Astrocyte (in vitro differentiated cells and primary cell): ENCODE data around the gene NISCH. TPM values are rescaled to one million over a fixed set of nuclear protein-coding genes. Genes with fewer than 3 reads are reported as not detected.

Experiments used
- DNase-seq: peaks from one replicate; pipeline ENCODE4 v3.0.0-alpha.2; 2010; ENCODE audit warnings: low read depth
- FAIRE-seq: peaks from 2 replicates; lab custom pipeline; 2011; peaks lifted over from hg19 to GRCh38; lab: Jason Lieb, UNC
- H2AFZ ChIP-seq: 2 replicates; pipeline ENCODE4 v1.6.0; 2012; ENCODE audit warnings: low read depth, low read length, inconsistent platforms
- H3K27ac ChIP-seq: 2 replicates; pipeline ENCODE4 v1.5.1; 2011; ENCODE audit warnings: low read depth, low read length, inconsistent platforms
- H3K27me3 ChIP-seq: 2 replicates; pipeline ENCODE4 v1.6.0; 2011; ENCODE audit warnings: low read length, inconsistent platforms; ENCODE audit not compliant: insufficient read depth
- H3K36me3 ChIP-seq: 2 replicates; pipeline ENCODE4 v1.5.1; 2011; ENCODE audit warnings: low read length, inconsistent platforms; ENCODE audit not compliant: insufficient read depth
- H3K4me1 ChIP-seq: 2 replicates; pipeline ENCODE4 v1.5.1; 2011; ENCODE audit warnings: low read length, inconsistent platforms; ENCODE audit not compliant: insufficient read depth
- H3K4me2 ChIP-seq: 2 replicates; pipeline ENCODE4 v1.6.0; 2012; ENCODE audit warnings: low read length, inconsistent platforms
- H3K4me3 ChIP-seq: 2 replicates; pipeline ENCODE4 v1.5.1; 2011; ENCODE audit warnings: low read depth, mild to moderate bottlenecking, low read length, inconsistent platforms; ENCODE audit not compliant: insufficient read depth
- H3K79me2 ChIP-seq: 2 replicates; pipeline ENCODE4 v1.6.0; 2012; ENCODE audit warnings: mild to moderate bottlenecking, low read length, inconsistent platforms; ENCODE audit not compliant: insufficient read depth
- H3K9ac ChIP-seq: 2 replicates; pipeline ENCODE4 v1.6.0; 2012; ENCODE audit warnings: mild to moderate bottlenecking, low read length, inconsistent platforms
- H3K9me3 ChIP-seq: 2 replicates; pipeline ENCODE4 v1.5.1; 2012; ENCODE audit warnings: low read depth, mild to moderate bottlenecking, low read length, inconsistent platforms; ENCODE audit not compliant: insufficient read depth
- H4K20me1 ChIP-seq: 2 replicates; pipeline ENCODE4 v1.6.0; 2012; ENCODE audit warnings: low read length, inconsistent platforms; ENCODE audit not compliant: insufficient read depth
- H3K27ac Mint-ChIP-seq: one replicate; pipeline ENCODE4 v1.8.0; 2021; ENCODE audit warnings: mild to moderate bottlenecking, mixed read lengths; ENCODE audit not compliant: unreplicated experiment
- H3K27me3 Mint-ChIP-seq: one replicate; pipeline ENCODE4 v1.8.0; 2021; ENCODE audit warnings: low read depth, mixed read lengths; ENCODE audit not compliant: unreplicated experiment
- H3K36me3 Mint-ChIP-seq: one replicate; pipeline ENCODE4 v1.8.0; 2021; ENCODE audit warnings: low read depth, mixed read lengths; ENCODE audit not compliant: unreplicated experiment
- H3K4me1 Mint-ChIP-seq: one replicate; pipeline ENCODE4 v1.8.0; 2021; ENCODE audit warnings: low read depth, mixed read lengths; ENCODE audit not compliant: unreplicated experiment
- H3K4me3 Mint-ChIP-seq: one replicate; pipeline ENCODE4 v1.8.0; 2021; ENCODE audit warnings: mild to moderate bottlenecking, moderate library complexity, mixed read lengths; ENCODE audit not compliant: unreplicated experiment
- H3K9me3 Mint-ChIP-seq: one replicate; pipeline ENCODE4 v1.8.0; 2021; ENCODE audit warnings: mild to moderate bottlenecking, mixed read lengths; ENCODE audit not compliant: unreplicated experiment
- EZH2 ChIP-seq: IDR thresholded peaks from 2 replicates; pipeline ENCODE4 v1.6.1; 2012; ENCODE audit warnings: mild to moderate bottlenecking, low read length, inconsistent platforms; ENCODE audit not compliant: insufficient read depth
- total RNA-seq: library from RNA; stranded (reverse); gene quantifications from 2 replicates; pipeline ENCODE4 v1.2.1, GENCODE V29; 2021
- TF ChIP-seq, protein P1 (sequence below): IDR thresholded peaks from 2 replicates; pipeline ENCODE4 v1.5.1; 2011; ENCODE audit warnings: low read depth, mild to moderate bottlenecking, inconsistent platforms, low read length, moderate library complexity; ENCODE audit not compliant: insufficient read depth

Gene NISCH
- total RNA-seq, 1 donor from 2014 or later, result 118 TPM

DNA sequence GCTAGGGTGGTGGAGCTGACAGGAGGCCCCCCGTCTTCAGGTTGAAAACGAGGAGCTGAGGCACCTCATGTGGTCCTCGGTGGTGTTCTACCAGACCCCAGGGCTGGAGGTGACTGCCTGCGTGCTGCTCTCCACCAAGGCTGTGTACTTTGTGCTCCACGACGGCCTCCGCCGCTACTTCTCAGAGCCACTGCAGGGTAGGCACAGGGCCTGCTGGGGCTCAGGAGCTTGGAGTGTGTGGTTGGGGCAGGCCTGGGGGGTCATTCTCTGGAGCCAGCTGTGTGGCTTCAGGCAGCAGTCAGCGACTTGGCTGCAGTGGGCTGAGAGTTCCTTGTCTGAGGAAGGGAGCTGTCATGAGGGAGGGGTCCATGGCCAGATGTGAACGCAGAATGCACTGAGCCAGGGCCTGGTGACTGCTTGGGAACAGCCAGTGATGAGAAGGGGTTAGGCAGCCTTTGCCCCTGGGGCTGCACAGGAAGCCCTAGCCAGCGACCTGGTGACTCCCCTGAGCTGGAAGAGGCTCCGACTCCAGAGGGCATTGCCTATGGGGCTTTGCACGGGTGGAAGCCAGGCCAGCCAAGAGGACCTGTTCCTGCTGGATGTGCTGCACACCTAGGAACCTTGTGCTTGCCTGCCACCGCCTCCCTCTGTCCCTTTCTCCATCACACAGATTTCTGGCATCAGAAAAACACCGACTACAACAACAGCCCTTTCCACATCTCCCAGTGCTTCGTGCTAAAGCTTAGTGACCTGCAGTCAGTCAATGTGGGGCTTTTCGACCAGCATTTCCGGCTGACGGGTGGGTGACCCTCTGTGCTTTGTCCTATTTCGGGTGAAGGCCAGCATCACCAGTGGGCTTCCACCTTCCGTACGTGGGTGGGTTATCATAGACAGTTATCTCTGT lies 34.9 kb downstream of the NISCH start:
- Histone ChIP-seq H3K4me2 (peak overlapping the region; percentile 43), H3K9ac (peak overlapping the region; percentile 18), H3K27me3 (no peaks in the 10 kb centered on the region), H3K4me3 (no peak overlapping the region), H4K20me1 (peaks cover 28% of the 10 kb centered on the region), H3K27ac (peak overlapping the region; percentile 47), H3K9me3 (no peaks in the 10 kb centered on the region), H3K4me1 (peaks cover 17% of the 10 kb centered on the region), H3K79me2 (no peaks in the 10 kb centered on the region), H3K36me3 (peaks cover 8% of the 10 kb centered on the region), H2AFZ (no peak overlapping the region)
- TF ChIP-seq, protein P1, sequence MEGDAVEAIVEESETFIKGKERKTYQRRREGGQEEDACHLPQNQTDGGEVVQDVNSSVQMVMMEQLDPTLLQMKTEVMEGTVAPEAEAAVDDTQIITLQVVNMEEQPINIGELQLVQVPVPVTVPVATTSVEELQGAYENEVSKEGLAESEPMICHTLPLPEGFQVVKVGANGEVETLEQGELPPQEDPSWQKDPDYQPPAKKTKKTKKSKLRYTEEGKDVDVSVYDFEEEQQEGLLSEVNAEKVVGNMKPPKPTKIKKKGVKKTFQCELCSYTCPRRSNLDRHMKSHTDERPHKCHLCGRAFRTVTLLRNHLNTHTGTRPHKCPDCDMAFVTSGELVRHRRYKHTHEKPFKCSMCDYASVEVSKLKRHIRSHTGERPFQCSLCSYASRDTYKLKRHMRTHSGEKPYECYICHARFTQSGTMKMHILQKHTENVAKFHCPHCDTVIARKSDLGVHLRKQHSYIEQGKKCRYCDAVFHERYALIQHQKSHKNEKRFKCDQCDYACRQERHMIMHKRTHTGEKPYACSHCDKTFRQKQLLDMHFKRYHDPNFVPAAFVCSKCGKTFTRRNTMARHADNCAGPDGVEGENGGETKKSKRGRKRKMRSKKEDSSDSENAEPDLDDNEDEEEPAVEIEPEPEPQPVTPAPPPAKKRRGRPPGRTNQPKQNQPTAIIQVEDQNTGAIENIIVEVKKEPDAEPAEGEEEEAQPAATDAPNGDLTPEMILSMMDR, result no peak
- Mint-ChIP-seq H3K4me3 (no peak overlapping the region), H3K4me1 (peaks cover 19% of the 10 kb centered on the region), H3K9me3 (no peaks in the 10 kb centered on the region), H3K27ac (peak overlapping the region; percentile 49), H3K27me3 (no peaks in the 10 kb centered on the region), H3K36me3 (peaks cover 14% of the 10 kb centered on the region)
- DNase-seq (no peak), FAIRE-seq (no peak)

DNA sequence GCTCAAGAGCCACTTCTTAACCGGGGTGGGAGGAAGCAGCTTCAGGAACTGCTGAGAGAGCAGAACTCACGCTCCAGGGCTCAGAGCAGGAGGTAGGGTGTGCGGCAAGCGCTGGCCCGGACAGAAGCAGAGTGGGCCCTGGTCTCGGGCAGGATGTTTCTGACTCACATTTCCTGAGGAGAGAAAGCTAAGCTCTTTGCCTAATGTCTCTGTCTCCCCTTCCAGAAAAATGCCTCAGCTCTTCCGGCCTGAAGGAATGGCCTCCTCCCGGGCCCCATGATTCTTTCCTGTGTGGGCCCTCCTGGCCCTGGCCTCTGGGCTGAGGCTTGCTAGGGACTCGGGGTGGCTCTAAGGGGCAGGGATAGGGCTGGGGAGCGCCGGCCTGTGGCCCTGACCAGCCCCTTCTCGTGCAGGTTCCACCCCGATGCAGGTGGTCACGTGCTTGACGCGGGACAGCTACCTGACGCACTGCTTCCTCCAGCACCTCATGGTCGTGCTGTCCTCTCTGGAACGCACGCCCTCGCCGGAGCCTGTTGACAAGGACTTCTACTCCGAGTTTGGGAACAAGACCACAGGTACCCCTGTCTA lies 35.6 kb downstream of the NISCH start:
- peaks cover 28% of the 10 kb centered on the region for H4K20me1 ChIP-seq
- peaks cover 11% of the 10 kb centered on the region for H3K36me3 Mint-ChIP-seq
- H3K4me2 ChIP-seq, result peak overlapping the region; percentile 43
- no peak overlapping the region for H3K4me3 ChIP-seq
- H3K27me3 ChIP-seq, result no peaks in the 10 kb centered on the region
- DNase-seq (peak; percentile 33), FAIRE-seq (no peak)
- peak overlapping the region; percentile 49 for H3K27ac Mint-ChIP-seq
- H3K27ac ChIP-seq, result peak overlapping the region; percentile 47
- peaks cover 19% of the 10 kb centered on the region for H3K4me1 Mint-ChIP-seq
- no peaks in the 10 kb centered on the region for H3K79me2 ChIP-seq
- H2AFZ ChIP-seq, result no peak overlapping the region
- no peak for TF ChIP-seq EZH2
- TF ChIP-seq, protein P1, result no peak
- H3K9ac ChIP-seq, result peak overlapping the region; percentile 18
- H3K4me1 ChIP-seq, result peaks cover 23% of the 10 kb centered on the region
- H3K36me3 ChIP-seq, result peaks cover 8% of the 10 kb centered on the region
- no peak overlapping the region for H3K4me3 Mint-ChIP-seq
- H3K27me3 Mint-ChIP-seq, result no peaks in the 10 kb centered on the region
- H3K9me3 Mint-ChIP-seq, result no peaks in the 10 kb centered on the region
- no peaks in the 10 kb centered on the region for H3K9me3 ChIP-seq
